Measurements from ENCODE around the gene CDH13.

Gene CDH13

DNA sequence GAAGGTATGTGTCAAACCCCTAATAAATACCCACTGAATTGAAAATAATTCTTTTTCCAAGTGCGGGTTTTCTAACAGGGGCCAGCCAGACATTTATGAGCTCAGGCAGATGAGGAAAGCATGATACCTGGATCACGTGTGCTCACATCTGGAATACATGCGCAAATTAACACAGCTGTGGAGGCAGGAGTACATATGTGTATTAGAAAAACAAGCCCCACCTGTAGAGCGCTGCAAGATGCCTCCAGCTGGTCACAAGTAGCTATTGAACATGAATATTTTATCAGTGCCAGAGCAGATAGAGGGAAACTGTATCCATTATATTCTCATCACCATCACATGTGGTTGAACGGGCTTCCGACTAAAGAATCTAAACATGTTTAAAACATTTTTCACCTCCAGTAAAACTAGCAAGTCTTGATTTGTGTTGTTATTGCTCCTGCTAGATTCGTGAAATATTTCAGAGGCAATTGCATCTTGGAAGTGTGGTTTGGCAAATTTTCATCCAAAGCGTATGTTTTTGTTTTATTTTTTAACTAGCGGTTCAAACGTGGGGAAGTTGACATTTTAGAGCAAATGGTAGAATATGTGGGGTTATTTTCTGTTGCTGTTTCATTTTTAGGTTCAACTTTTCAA, 482.8 kb downstream of the CDH13 start:
- TF ChIP-seq EZH2phosphoT487 (IDR thresholded peaks at IDR 0.05; ENCODE audit: low read depth), result no peak
- TF ChIP-seq, protein P1, sequence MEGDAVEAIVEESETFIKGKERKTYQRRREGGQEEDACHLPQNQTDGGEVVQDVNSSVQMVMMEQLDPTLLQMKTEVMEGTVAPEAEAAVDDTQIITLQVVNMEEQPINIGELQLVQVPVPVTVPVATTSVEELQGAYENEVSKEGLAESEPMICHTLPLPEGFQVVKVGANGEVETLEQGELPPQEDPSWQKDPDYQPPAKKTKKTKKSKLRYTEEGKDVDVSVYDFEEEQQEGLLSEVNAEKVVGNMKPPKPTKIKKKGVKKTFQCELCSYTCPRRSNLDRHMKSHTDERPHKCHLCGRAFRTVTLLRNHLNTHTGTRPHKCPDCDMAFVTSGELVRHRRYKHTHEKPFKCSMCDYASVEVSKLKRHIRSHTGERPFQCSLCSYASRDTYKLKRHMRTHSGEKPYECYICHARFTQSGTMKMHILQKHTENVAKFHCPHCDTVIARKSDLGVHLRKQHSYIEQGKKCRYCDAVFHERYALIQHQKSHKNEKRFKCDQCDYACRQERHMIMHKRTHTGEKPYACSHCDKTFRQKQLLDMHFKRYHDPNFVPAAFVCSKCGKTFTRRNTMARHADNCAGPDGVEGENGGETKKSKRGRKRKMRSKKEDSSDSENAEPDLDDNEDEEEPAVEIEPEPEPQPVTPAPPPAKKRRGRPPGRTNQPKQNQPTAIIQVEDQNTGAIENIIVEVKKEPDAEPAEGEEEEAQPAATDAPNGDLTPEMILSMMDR (IDR thresholded peaks at IDR 0.05; ENCODE audit: low read depth, low read length), result no peak
- Histone ChIP-seq H3K27ac (ENCODE audit: low read length) (no peak overlapping the region), H3K79me2 (ENCODE audit: low read length) (no peaks in the 10 kb centered on the region), H3K36me3 (replicated peaks; ENCODE audit: low read depth, low read length) (no peaks in the 10 kb centered on the region), H3K9me3 (ENCODE audit: insufficient read depth, low read length) (no peaks in the 10 kb centered on the region), H4K20me1 (ENCODE audit: insufficient read depth, low read length) (no peaks in the 10 kb centered on the region), H3K4me2 (ENCODE audit: low read length) (no peak overlapping the region), H3K9ac (ENCODE audit: low read length) (no peak overlapping the region), H3K27me3 (ENCODE audit: low read depth, low read length) (no peaks in the 10 kb centered on the region), H2AFZ (ENCODE audit: low read depth, low read length) (no peak overlapping the region), H3K4me1 (ENCODE audit: low read length) (no peaks in the 10 kb centered on the region), H3K4me3 (ENCODE audit: low read length) (no peak overlapping the region)

DNA sequence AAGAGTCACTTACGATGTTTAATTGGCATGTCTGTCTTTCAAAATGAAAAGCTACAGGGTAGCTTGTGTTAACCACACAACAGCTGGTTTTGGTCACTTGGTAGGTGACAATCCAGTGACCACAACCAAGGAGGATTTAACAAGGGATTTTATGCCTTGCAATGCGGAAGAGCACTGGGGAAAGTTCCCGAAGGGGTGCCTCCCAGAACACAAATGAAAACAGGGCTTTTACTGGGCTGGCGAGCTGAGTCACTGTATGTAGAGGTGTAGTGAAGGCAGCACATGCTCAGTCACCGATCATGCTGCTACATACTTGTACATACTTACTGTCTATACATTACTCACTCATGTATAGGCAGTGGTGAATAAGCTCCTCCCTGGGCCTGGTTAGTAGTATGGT, 483.5 kb downstream of the CDH13 start:
- no peak overlapping the region for H3K9ac ChIP-seq (ENCODE audit: low read length)
- no peak overlapping the region for H3K4me2 ChIP-seq (ENCODE audit: low read length)
- TF ChIP-seq, protein P1 (IDR thresholded peaks at IDR 0.05; ENCODE audit: low read depth, low read length), result no peak
- TF ChIP-seq EZH2phosphoT487 (IDR thresholded peaks at IDR 0.05; ENCODE audit: low read depth), result no peak

GRCh38 chr16:83113317-83113716, 486.5 kb downstream of the CDH13 start:
- Histone ChIP-seq H3K79me2 (ENCODE audit: low read length) (no peaks in the 10 kb centered on the region), H4K20me1 (ENCODE audit: insufficient read depth, low read length) (no peaks in the 10 kb centered on the region), H3K27ac (ENCODE audit: low read length) (no peak overlapping the region), H3K27me3 (ENCODE audit: low read depth, low read length) (no peaks in the 10 kb centered on the region), H3K4me2 (ENCODE audit: low read length) (no peak overlapping the region), H3K9me3 (ENCODE audit: insufficient read depth, low read length) (no peaks in the 10 kb centered on the region), H3K9ac (ENCODE audit: low read length) (no peak overlapping the region), H3K36me3 (replicated peaks; ENCODE audit: low read depth, low read length) (no peaks in the 10 kb centered on the region), H3K4me3 (ENCODE audit: low read length) (no peak overlapping the region), H2AFZ (ENCODE audit: low read depth, low read length) (no peak overlapping the region), H3K4me1 (ENCODE audit: low read length) (no peaks in the 10 kb centered on the region)
- TF ChIP-seq EZH2phosphoT487 (IDR thresholded peaks at IDR 0.05; ENCODE audit: low read depth), result no peak
- TF ChIP-seq, protein P1 (IDR thresholded peaks at IDR 0.05; ENCODE audit: low read depth, low read length), result peak; percentile 43

More for the DNA sequence above, 483.5 kb downstream of the CDH13 start:
- H3K27me3 ChIP-seq (ENCODE audit: low read depth, low read length), result no peaks in the 10 kb centered on the region
- no peaks in the 10 kb centered on the region for H3K4me1 ChIP-seq (ENCODE audit: low read length)
- H4K20me1 ChIP-seq (ENCODE audit: insufficient read depth, low read length), result no peaks in the 10 kb centered on the region
- H3K9me3 ChIP-seq (ENCODE audit: insufficient read depth, low read length), result no peaks in the 10 kb centered on the region
- no peak overlapping the region for H2AFZ ChIP-seq (ENCODE audit: low read depth, low read length)
- no peaks in the 10 kb centered on the region for H3K79me2 ChIP-seq (ENCODE audit: low read length)
- no peaks in the 10 kb centered on the region for H3K36me3 ChIP-seq (replicated peaks; ENCODE audit: low read depth, low read length)
- H3K27ac ChIP-seq (ENCODE audit: low read length), result no peak overlapping the region
- H3K4me3 ChIP-seq (ENCODE audit: low read length), result no peak overlapping the region

DNA sequence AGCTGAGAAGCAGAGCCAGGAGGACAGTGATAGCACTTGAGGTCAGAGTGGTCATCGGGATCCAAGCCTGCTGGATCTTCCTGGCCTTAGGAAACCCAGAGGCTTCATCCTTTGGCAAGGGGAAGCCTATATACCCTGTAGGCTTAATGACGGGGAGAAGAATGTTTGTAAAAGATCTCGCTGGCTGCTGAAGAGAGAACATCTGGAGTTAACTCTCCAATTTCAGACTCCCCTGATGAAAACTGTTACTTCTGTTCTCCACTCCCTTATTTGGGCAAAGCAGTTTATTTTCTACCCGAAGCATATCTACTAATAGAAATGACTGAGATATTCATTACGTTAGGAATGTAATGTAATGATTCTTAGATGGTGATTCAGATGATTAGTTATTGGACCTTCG, 487.0 kb downstream of the CDH13 start:
- no peaks in the 10 kb centered on the region for H3K27me3 ChIP-seq (ENCODE audit: low read depth, low read length)
- H3K36me3 ChIP-seq (replicated peaks; ENCODE audit: low read depth, low read length), result no peaks in the 10 kb centered on the region
- H3K4me2 ChIP-seq (ENCODE audit: low read length), result no peak overlapping the region
- no peaks in the 10 kb centered on the region for H4K20me1 ChIP-seq (ENCODE audit: insufficient read depth, low read length)
- no peak overlapping the region for H3K27ac ChIP-seq (ENCODE audit: low read length)
- no peak overlapping the region for H3K4me3 ChIP-seq (ENCODE audit: low read length)
- H3K79me2 ChIP-seq (ENCODE audit: low read length), result no peaks in the 10 kb centered on the region
- H3K4me1 ChIP-seq (ENCODE audit: low read length), result no peaks in the 10 kb centered on the region
- TF ChIP-seq, protein P1 (IDR thresholded peaks at IDR 0.05; ENCODE audit: low read depth, low read length), result no peak
- TF ChIP-seq EZH2phosphoT487 (IDR thresholded peaks at IDR 0.05; ENCODE audit: low read depth), result no peak
- no peak overlapping the region for H2AFZ ChIP-seq (ENCODE audit: low read depth, low read length)
- no peak overlapping the region for H3K9ac ChIP-seq (ENCODE audit: low read length)
- no peaks in the 10 kb centered on the region for H3K9me3 ChIP-seq (ENCODE audit: insufficient read depth, low read length)

Measured in OCI-LY3 (cell line).